Endothelial cell of umbilical vein (primary cell): ENCODE results near the gene DIAPH3. TPM values are rescaled to one million over a fixed set of nuclear protein-coding genes. Genes with fewer than 3 reads are reported as not detected.

ENCODE experiments used
- BruUV-seq: library from RNA; stranded (reverse); fragments of 400-500 nt; replicated peaks from 2 replicates; lab custom pipeline; 2021; lab: Mats Ljungman, UMichigan
- CTCF ChIA-PET: fragments of 300-600, 350-600 bp; sonication (Branson Sonifier 250); formaldehyde crosslinking; loops from one replicate; lab custom pipeline; 2021; ENCODE audit warnings: antibody characterized with exemption, inconsistent platforms; lab: Charles Lee
- POLR2A ChIA-PET: fragments of 300-600, 350-600 bp; sonication (Branson Sonifier 250); formaldehyde crosslinking; loops from one replicate; lab custom pipeline; 2021; ENCODE audit warnings: antibody characterized with exemption, inconsistent platforms; lab: Charles Lee
- DNase-seq: peaks from one replicate; pipeline ENCODE4 v3.0.0-alpha.2; 2011; ENCODE audit warnings: low read depth, low spot score
- FAIRE-seq: peaks from 2 replicates; lab custom pipeline; 2011; peaks lifted over from hg19 to GRCh38; lab: Jason Lieb, UNC
- H2AFZ ChIP-seq: 2 replicates; pipeline ENCODE4 v1.6.0; 2012; ENCODE audit warnings: low read depth, low read length, control low read depth, inconsistent platforms
- H3K27ac ChIP-seq: 2 replicates; pipeline ENCODE4 v1.5.1; 2011; ENCODE audit warnings: low read depth, mild to moderate bottlenecking, control low read depth, low read length, moderate library complexity; ENCODE audit not compliant: insufficient read depth
- H3K27me3 ChIP-seq, 2 experiments: 2 replicates each; pipeline versions ENCODE4 v1.6.0 to v1.6.1; 2011; ENCODE audit warnings: low read length in 2 of 2, mixed read lengths in 1 of 2; ENCODE audit not compliant: control insufficient read depth in 2 of 2, insufficient read depth in 2 of 2
- H3K36me3 ChIP-seq, 2 experiments: 2 replicates in 1 of 2; 3 replicates in 1 of 2; pipeline ENCODE4 v1.5.1; 2011; ENCODE audit warnings: low read length in 2 of 2, mild to moderate bottlenecking in 1 of 2, moderate library complexity in 1 of 2; ENCODE audit not compliant: control insufficient read depth in 2 of 2, insufficient read depth in 2 of 2; ENCODE audit errors: extremely low read depth in 1 of 2
- H3K4me1 ChIP-seq: 3 replicates; pipeline ENCODE4 v1.5.1; 2011; ENCODE audit warnings: mild to moderate bottlenecking, low read length; ENCODE audit not compliant: control insufficient read depth, insufficient read depth; ENCODE audit errors: extremely low read depth
- H3K4me2 ChIP-seq: 2 replicates; pipeline ENCODE4 v1.6.1; 2011; ENCODE audit warnings: low read length, control low read depth, mixed read lengths; ENCODE audit not compliant: insufficient read depth
- H3K4me3 ChIP-seq, 3 experiments: fragments of 200-600 bp in 1 of 3; sonication (generic), shearing (Covaris generic) in 1 of 3; replicated peaks in 1 of 3; 2 replicates each; pipeline ENCODE4 v1.5.1; 2011 to 2016; ENCODE audit warnings: control low read depth in 3 of 3, low read length in 3 of 3, mild to moderate bottlenecking in 2 of 3, inconsistent platforms in 1 of 3, low read depth in 1 of 3, moderate library complexity in 1 of 3; ENCODE audit not compliant: insufficient read depth in 1 of 3
- H3K79me2 ChIP-seq: 2 replicates; pipeline ENCODE4 v1.6.0; 2012; ENCODE audit warnings: low read length, inconsistent platforms; ENCODE audit not compliant: control insufficient read depth, insufficient read depth
- H3K9ac ChIP-seq: replicated peaks from 2 replicates; pipeline ENCODE3; 2011; ENCODE audit warnings: low read length, control low read depth; ENCODE audit not compliant: insufficient read depth; ENCODE audit errors: extremely low read depth
- H3K9me1 ChIP-seq: replicated peaks from 3 replicates; pipeline ENCODE4 v1.6.0; 2011; ENCODE audit warnings: mild to moderate bottlenecking, low read length; ENCODE audit not compliant: control insufficient read depth, insufficient read depth; ENCODE audit errors: extremely low read depth
- H3K9me3 ChIP-seq: replicated peaks from 2 replicates; pipeline ENCODE4 v1.5.1; 2012; ENCODE audit warnings: low read length, inconsistent platforms; ENCODE audit not compliant: control insufficient read depth, insufficient read depth
- H4K20me1 ChIP-seq: replicated peaks from 2 replicates; pipeline ENCODE3; 2011; ENCODE audit warnings: mild to moderate bottlenecking, low read length; ENCODE audit not compliant: control insufficient read depth, insufficient read depth; ENCODE audit errors: extremely low read depth
- CTCF ChIP-seq, 2 donors: IDR thresholded peaks; 1 replicate in 1 of 2; 2 replicates in 1 of 2; pipeline ENCODE4 v1.5.1; 2011; ENCODE audit warnings: low read length in 2 of 2, mild to moderate bottlenecking in 2 of 2, moderate library complexity in 2 of 2, control low read depth in 1 of 2, inconsistent platforms in 1 of 2, low read depth in 1 of 2; ENCODE audit not compliant: insufficient read depth in 1 of 2; ENCODE audit errors: extremely low read depth in 1 of 2
- EZH2 ChIP-seq: IDR thresholded peaks from 2 replicates; pipeline ENCODE4 v1.6.1; 2012; ENCODE audit warnings: borderline replicate concordance, low read depth, mild to moderate bottlenecking, moderate library complexity, low read length, inconsistent platforms; ENCODE audit not compliant: severe bottlenecking
- FOS ChIP-seq: IDR thresholded peaks from 2 replicates; pipeline ENCODE4 v1.6.1; 2011; ENCODE audit warnings: mild to moderate bottlenecking, low read length, moderate library complexity, borderline replicate concordance; ENCODE audit not compliant: insufficient read depth
- GATA2 ChIP-seq: IDR thresholded peaks from 2 replicates; pipeline ENCODE4 v1.7.0; 2011; ENCODE audit warnings: low read depth, mild to moderate bottlenecking, moderate library complexity, mixed read lengths, low read length; ENCODE audit not compliant: insufficient read length, insufficient read depth
- JUN ChIP-seq: IDR thresholded peaks from 2 replicates; pipeline ENCODE4 v1.6.1; 2011; ENCODE audit warnings: borderline replicate concordance, low read depth; ENCODE audit not compliant: insufficient read length, insufficient read depth
- MYC ChIP-seq: IDR thresholded peaks from one replicate; pipeline ENCODE4 v1.6.1; 2011; ENCODE audit warnings: mild to moderate bottlenecking, low read depth, low read length
- POLR2A ChIP-seq: IDR thresholded peaks from 2 replicates; pipeline ENCODE4 v1.6.1; 2012; ENCODE audit warnings: low read depth, mild to moderate bottlenecking, control low read depth, low read length
- dilution Hi-C: fragments of 300-500 bp; cut with MboI; formaldehyde crosslinking; loops from one replicate; pipeline ENCODE4 v1.15.0; 2019; ENCODE audit warnings: low sequenced_read_pairs; ENCODE audit not compliant: extremely low pct_ligation_motif_present
- intact Hi-C: fragments of 100-400 bp; cut with micrococcal nuclease; formaldehyde crosslinking; loops from one replicate; pipeline ENCODE4 v1.10.0; 2022
- polyA plus RNA-seq, 4 experiments: library from polyadenylated mRNA; depleted of rRNA in 3 of 4; stranded (reverse) in 3 of 4; unstranded in 1 of 4; fragments of >200 nt; gene quantifications; 2 replicates each; pipeline versions ENCODE4 v1.2.1 to v1.2.3, GENCODE V29; 2011 to 2012; ENCODE audit warnings: missing spikeins in 1 of 4
- total RNA-seq: library from RNA; stranded (reverse); gene quantifications from 2 replicates; pipeline ENCODE4 v1.2.3, GENCODE V29; 2021

Gene DIAPH3
- total and polyA plus RNA-seq, 2 donors (not counting 3 experiments of a cell fraction or from before 2014, with no cell fraction given) = 9.9 to 44.0 TPM

- FAIRE-seq (peak; percentile 91), DNase-seq (peak; percentile 93)
- Histone ChIP-seq H3K9me3 (no peaks in the 10 kb centered on the region), H3K9ac (no peak overlapping the region), H2AFZ (peak overlapping the region; percentile 82), H3K4me2 (peak overlapping the region; percentile 73), H3K79me2 (no peaks in the 10 kb centered on the region), H3K27me3 (no peaks in the 10 kb centered on the region), H3K4me1 (peaks cover 16% of the 10 kb centered on the region), H3K27ac (peak overlapping the region; percentile 69), H3K36me3 (no peaks in the 10 kb centered on the region), H3K9me1 (no peaks in the 10 kb centered on the region), H3K4me3 (peak overlapping the region in 1 of 3 experiments; percentile 3), H4K20me1 (no peaks in the 10 kb centered on the region)
- TF ChIP-seq POLR2A (no peak), MYC (no peak), GATA2 (peak; percentile 31), JUN (peak; percentile 25), FOS (peak; percentile 39), CTCF (IDR thresholded peaks at IDR 0.05; ENCODE audit: extremely low read depth in 1 of 2, insufficient read depth in 1 of 2, low read depth in 1 of 2, low read length in 2 of 2) (no peak), EZH2 (no peak)
- CTCF ChIA-PET = interaction anchor here (0.7 to 2.0 kb wide), 19 partner anchors 9 to 348 kb away, joined by 3 to 8 read pairs (median 4); no protein-coding TSS in a partner anchor
- intact Hi-C loops (loop anchor here (1.0 to 5.0 kb wide), 4 partner anchors 34 to 206 kb away; no protein-coding TSS in a partner anchor), dilution Hi-C loops (no loop called here)
- BruUV-seq = no TSS peak
- POLR2A ChIA-PET = no interaction called here
These were observed 497.2 kb downstream of the DIAPH3 start for GRCh38 chr13:59666504-59666903.
